ENCODE results near the gene ARHGAP32. TPM values are rescaled to one million over a fixed set of nuclear protein-coding genes. Genes with fewer than 3 reads are reported as not detected.
A peak's percentile ranks its signal among the peaks of the same experiment; 100 is the strongest.

The ARHGAP32 gene
- total RNA-seq, 1 donor from 2014 or later, result 25.7 TPM

DNA sequence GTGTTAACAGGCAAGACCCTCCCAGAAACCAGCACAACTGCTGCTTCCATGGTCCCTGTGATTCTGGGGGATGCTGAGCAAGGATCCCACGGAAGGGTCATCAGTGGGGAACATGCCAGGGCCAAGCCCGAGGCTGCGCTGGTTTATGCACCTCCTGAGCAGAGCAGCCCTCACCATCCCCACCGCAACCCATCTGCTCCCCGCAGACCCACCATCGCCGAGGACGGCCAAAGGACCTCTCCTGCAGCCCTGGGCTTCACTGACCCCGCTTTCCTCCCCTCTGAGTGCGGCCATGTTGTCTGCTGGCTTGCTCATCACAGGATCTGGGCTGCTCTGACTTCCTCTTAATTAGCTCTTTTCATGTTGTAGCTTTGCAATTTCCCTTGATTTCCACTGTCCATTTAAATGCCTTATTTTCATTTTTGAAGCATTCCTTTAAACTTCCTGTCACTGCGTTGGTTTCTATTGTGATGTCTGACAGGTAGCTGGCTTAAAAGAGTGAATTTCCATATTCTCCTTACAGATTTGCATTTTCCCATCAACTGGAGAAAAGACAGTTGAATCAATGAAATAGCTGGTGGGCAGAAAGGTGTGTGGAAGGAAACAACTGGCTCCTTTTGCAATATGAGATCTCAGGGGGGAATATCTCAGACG is 264.3 kb downstream of the ARHGAP32 start:
- no peak overlapping the region for H3K27ac ChIP-seq
- ATAC-seq (no peak), DNase-seq (peak; percentile 62)
- H3K36me3 ChIP-seq, result no peaks in the 10 kb centered on the region
- intact Hi-C loops (cut with DNase I), result no loop called here
- no peaks in the 10 kb centered on the region for H3K4me1 ChIP-seq
- H3K4me3 ChIP-seq, result no peak overlapping the region
- no peaks in the 10 kb centered on the region for H3K9me3 ChIP-seq
- TF ChIP-seq, protein P1, sequence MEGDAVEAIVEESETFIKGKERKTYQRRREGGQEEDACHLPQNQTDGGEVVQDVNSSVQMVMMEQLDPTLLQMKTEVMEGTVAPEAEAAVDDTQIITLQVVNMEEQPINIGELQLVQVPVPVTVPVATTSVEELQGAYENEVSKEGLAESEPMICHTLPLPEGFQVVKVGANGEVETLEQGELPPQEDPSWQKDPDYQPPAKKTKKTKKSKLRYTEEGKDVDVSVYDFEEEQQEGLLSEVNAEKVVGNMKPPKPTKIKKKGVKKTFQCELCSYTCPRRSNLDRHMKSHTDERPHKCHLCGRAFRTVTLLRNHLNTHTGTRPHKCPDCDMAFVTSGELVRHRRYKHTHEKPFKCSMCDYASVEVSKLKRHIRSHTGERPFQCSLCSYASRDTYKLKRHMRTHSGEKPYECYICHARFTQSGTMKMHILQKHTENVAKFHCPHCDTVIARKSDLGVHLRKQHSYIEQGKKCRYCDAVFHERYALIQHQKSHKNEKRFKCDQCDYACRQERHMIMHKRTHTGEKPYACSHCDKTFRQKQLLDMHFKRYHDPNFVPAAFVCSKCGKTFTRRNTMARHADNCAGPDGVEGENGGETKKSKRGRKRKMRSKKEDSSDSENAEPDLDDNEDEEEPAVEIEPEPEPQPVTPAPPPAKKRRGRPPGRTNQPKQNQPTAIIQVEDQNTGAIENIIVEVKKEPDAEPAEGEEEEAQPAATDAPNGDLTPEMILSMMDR (IDR thresholded peaks at IDR 0.05), result no peak
- peaks cover 3% of the 10 kb centered on the region for H3K27me3 ChIP-seq

DNA sequence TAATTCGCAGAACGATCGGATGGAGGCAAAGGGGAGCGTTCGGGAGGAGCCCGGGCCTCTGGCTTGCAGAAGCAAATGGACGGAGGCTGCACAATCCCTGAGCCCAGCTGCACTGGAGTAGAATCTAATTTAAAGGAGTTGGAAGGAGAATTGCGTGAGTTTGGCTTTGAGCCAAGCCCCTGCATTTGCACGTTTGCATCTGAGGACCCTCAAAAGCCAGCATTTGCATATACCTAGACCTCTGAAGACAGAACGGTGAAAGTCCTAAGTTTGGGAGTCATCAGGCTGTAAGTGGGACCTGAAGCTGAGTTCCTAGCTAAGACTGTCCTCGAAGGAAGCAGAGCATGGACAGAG is 265.0 kb downstream of the ARHGAP32 start:
- no peak for ATAC-seq
- DNase-seq, result no peak
- H3K4me3 ChIP-seq, result no peak overlapping the region
- H3K27me3 ChIP-seq, result peaks cover 3% of the 10 kb centered on the region
- no peak overlapping the region for H3K27ac ChIP-seq
- intact Hi-C loops (cut with DNase I), result no loop called here
- TF ChIP-seq, protein P1 (IDR thresholded peaks at IDR 0.05), result no peak
- no peaks in the 10 kb centered on the region for H3K9me3 ChIP-seq
- H3K36me3 ChIP-seq, result no peaks in the 10 kb centered on the region
- no peaks in the 10 kb centered on the region for H3K4me1 ChIP-seq

DNA sequence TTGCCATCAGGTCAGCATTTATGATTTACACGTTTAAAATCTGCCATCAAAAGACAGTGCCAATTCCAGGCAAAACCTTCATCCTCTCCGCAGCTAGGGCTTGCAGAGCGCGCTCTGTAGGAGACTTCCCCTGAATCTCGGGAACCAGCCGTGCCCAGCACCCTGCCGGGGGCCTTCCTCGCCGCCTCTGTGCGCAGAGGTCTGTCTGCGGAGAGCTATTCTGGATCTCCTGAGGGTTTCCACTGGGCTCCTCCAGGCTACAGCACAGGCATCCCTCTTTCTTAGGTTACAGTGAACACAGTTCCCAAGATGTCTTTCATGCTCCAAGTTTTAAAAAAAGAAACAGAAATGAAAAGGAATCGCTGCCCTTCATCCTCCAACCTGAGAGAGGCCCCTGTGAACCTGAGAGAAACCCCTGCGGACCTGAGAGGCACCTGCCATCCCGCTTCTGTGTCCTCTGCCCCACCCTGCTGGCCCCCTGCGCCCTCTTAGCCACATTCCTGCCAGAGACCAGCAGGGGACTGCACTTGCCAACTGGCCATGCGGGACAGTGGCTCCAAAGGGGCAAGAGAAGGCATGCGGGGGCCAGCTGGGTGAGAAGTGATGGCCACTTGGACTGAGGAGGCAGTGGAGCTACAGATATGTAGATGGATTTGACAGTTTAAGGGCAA is 265.6 kb downstream of the ARHGAP32 start:
- Histone ChIP-seq H3K27me3 (peaks cover 3% of the 10 kb centered on the region), H3K4me3 (no peak overlapping the region), H3K4me1 (no peaks in the 10 kb centered on the region), H3K27ac (no peak overlapping the region), H3K9me3 (no peaks in the 10 kb centered on the region), H3K36me3 (no peaks in the 10 kb centered on the region)
- TF ChIP-seq, protein P1 (IDR thresholded peaks at IDR 0.05), result no peak
- no peak for ATAC-seq
- DNase-seq, result no peak
- intact Hi-C loops (cut with DNase I), result no loop called here

DNA sequence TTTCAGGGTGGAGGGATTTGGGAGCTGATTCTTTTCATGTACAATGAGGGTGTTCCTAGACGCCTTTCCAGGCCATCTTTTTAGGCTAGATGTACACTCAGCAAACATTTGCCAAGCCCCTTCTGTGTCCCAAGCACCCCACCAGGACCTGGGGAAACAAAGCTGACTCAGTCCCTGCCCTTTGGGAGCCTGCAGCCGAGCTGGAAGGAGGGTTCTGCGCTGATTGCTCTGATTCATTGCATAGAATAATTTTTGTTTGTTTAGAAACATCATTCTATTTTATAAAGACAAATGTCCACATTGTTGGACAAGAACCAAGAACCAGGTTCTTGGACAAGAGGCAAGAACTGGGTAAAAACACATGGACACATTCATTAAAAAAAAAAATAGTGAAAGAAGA is 266.1 kb downstream of the ARHGAP32 start:
- intact Hi-C loops (cut with DNase I), result no loop called here
- H3K4me1 ChIP-seq, result no peaks in the 10 kb centered on the region
- no peaks in the 10 kb centered on the region for H3K36me3 ChIP-seq
- H3K9me3 ChIP-seq, result no peaks in the 10 kb centered on the region
- no peak overlapping the region for H3K27ac ChIP-seq
- ATAC-seq (no peak), DNase-seq (no peak)
- peaks cover 3% of the 10 kb centered on the region for H3K27me3 ChIP-seq
- no peak overlapping the region for H3K4me3 ChIP-seq
- TF ChIP-seq, protein P1 (IDR thresholded peaks at IDR 0.05), result no peak

DNA sequence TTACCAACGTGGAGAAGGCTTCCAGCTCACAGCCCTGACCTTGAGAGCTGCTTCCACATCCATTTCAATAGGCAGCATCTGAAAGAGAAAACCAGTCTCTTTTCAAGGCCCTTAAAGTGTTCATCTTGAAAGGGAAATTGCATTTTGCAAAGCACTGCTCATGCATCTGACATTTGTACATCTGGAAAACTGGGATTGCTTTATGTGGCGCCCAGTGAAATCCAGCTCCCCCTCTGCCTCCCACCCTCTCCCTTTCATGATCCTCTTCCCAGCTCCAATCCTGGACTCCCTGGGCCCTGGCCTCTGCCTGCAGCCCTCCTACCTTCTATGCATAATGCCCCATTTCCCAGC is 266.9 kb downstream of the ARHGAP32 start:
- intact Hi-C loops (cut with DNase I), result no loop called here

More for the DNA sequence above, 266.9 kb downstream of the ARHGAP32 start:
- Histone ChIP-seq H3K4me1 (no peaks in the 10 kb centered on the region), H3K36me3 (no peaks in the 10 kb centered on the region), H3K27me3 (peaks cover 3% of the 10 kb centered on the region), H3K9me3 (no peaks in the 10 kb centered on the region), H3K4me3 (no peak overlapping the region), H3K27ac (no peak overlapping the region)
- ATAC-seq, result no peak
- TF ChIP-seq, protein P1 (IDR thresholded peaks at IDR 0.05), result no peak
- no peak for DNase-seq
